ENCODE data around the gene CASP2. TPM values are rescaled to one million over a fixed set of nuclear protein-coding genes. Genes with fewer than 3 reads are reported as not detected.

Gene CASP2
- total RNA-seq, 1 donor from 2014 or later: 10.9 TPM

GRCh38 chr7:143322760-143323633 lies 34.8 kb downstream of the CASP2 start:
- H3K27me3 ChIP-seq (ENCODE audit: low read depth): no peaks in the 10 kb centered on the region
- peak; percentile 52 for DNase-seq
- no peaks in the 10 kb centered on the region for H3K36me3 ChIP-seq
- peaks cover 21% of the 10 kb centered on the region for H3K4me1 ChIP-seq
- no peak for TF ChIP-seq CTCF (IDR thresholded peaks at IDR 0.05; ENCODE audit: borderline replicate concordance)
- H3K4me3 ChIP-seq: no peak overlapping the region
- intact Hi-C loops (cut with micrococcal nuclease): no loop called here
- peak overlapping the region; percentile 60 for H3K27ac ChIP-seq (replicated peaks)
- no peaks in the 10 kb centered on the region for H3K9me3 ChIP-seq (replicated peaks)

- TF ChIP-seq CTCF (IDR thresholded peaks at IDR 0.05; ENCODE audit: borderline replicate concordance): no peak
- H3K4me1 ChIP-seq: peaks cover 21% of the 10 kb centered on the region
- H3K27ac ChIP-seq (replicated peaks): peak overlapping the region; percentile 60
- intact Hi-C loops (cut with micrococcal nuclease): no loop called here
- H3K36me3 ChIP-seq: no peaks in the 10 kb centered on the region
- no peak for DNase-seq
- no peak overlapping the region for H3K4me3 ChIP-seq
- no peaks in the 10 kb centered on the region for H3K27me3 ChIP-seq (ENCODE audit: low read depth)
- H3K9me3 ChIP-seq (replicated peaks): no peaks in the 10 kb centered on the region
Observed at GRCh38 chr7:143323653-143324052, 35.5 kb downstream of the CASP2 start.

GRCh38 chr7:143325240-143325639 lies 37.1 kb downstream of the CASP2 start:
- H3K36me3 ChIP-seq: no peaks in the 10 kb centered on the region
- intact Hi-C loops (cut with micrococcal nuclease): no loop called here
- H3K9me3 ChIP-seq (replicated peaks): no peaks in the 10 kb centered on the region
- peaks cover 16% of the 10 kb centered on the region for H3K4me1 ChIP-seq
- no peak overlapping the region for H3K27ac ChIP-seq (replicated peaks)
- H3K4me3 ChIP-seq: no peak overlapping the region
- H3K27me3 ChIP-seq (ENCODE audit: low read depth): no peaks in the 10 kb centered on the region
- TF ChIP-seq CTCF (IDR thresholded peaks at IDR 0.05; ENCODE audit: borderline replicate concordance): no peak
- no peak for DNase-seq

GRCh38 chr7:143327903-143328302 lies 39.8 kb downstream of the CASP2 start:
- no peak for DNase-seq
- intact Hi-C loops (cut with micrococcal nuclease): no loop called here
- TF ChIP-seq CTCF (IDR thresholded peaks at IDR 0.05; ENCODE audit: borderline replicate concordance): no peak
- H3K27ac ChIP-seq (replicated peaks): no peak overlapping the region
- no peaks in the 10 kb centered on the region for H3K9me3 ChIP-seq (replicated peaks)
- H3K4me3 ChIP-seq: no peak overlapping the region
- H3K36me3 ChIP-seq: no peaks in the 10 kb centered on the region
- H3K4me1 ChIP-seq: peaks cover 16% of the 10 kb centered on the region
- peaks cover 6% of the 10 kb centered on the region for H3K27me3 ChIP-seq (ENCODE audit: low read depth)

- no peak for TF ChIP-seq CTCF (IDR thresholded peaks at IDR 0.05; ENCODE audit: borderline replicate concordance)
- Histone ChIP-seq H3K36me3 (no peaks in the 10 kb centered on the region), H3K4me3 (no peak overlapping the region), H3K27me3 (ENCODE audit: low read depth) (peaks cover 8% of the 10 kb centered on the region), H3K4me1 (peaks cover 4% of the 10 kb centered on the region), H3K27ac (replicated peaks) (no peak overlapping the region), H3K9me3 (replicated peaks) (no peaks in the 10 kb centered on the region)
- intact Hi-C loops (cut with micrococcal nuclease): no loop called here
- DNase-seq: no peak
Observed at GRCh38 chr7:143329471-143330170, 41.5 kb downstream of the CASP2 start.
